Esophagus muscularis mucosa (tissue), 4 donors: Measurements from ENCODE around the gene POLG. TPM values are rescaled to one million over a fixed set of nuclear protein-coding genes. Genes with fewer than 3 reads are reported as not detected.

Source experiments
- DNase-seq: peaks from one replicate; pipeline ENCODE4 v3.0.0-alpha.2; 2017; ENCODE audit errors: extremely low spot score
- H3K27ac ChIP-seq, 4 donors: fragments of 200-600 bp; sonication (generic); replicated peaks in 1 of 4; 1 replicate in 3 of 4; 2 replicates in 1 of 4; pipeline ENCODE4 v1.5.1; 2016 to 2019; ENCODE audit warnings: mild to moderate bottlenecking in 1 of 4
- H3K27me3 ChIP-seq, 4 donors: fragments of 200-600 bp; sonication (generic); one replicate each; pipeline versions ENCODE4 v1.5.1 to v1.6.0; 2016 to 2019
- H3K36me3 ChIP-seq, 4 donors: fragments of 200-600 bp; sonication (generic); one replicate each; pipeline ENCODE4 v1.5.1; 2016 to 2019
- H3K4me1 ChIP-seq, 4 donors: fragments of 200-600 bp; sonication (generic); one replicate each; pipeline ENCODE4 v1.5.1; 2016 to 2019
- H3K4me3 ChIP-seq, 4 donors: fragments of 200-600 bp; sonication (generic); 1 replicate in 2 of 4; 2 replicates in 2 of 4; pipeline ENCODE4 v1.5.1; 2016 to 2019; ENCODE audit warnings: mild to moderate bottlenecking in 4 of 4, moderate library complexity in 1 of 4
- H3K9me3 ChIP-seq, 4 donors: fragments of 200-600 bp; sonication (generic); 1 replicate in 3 of 4; 2 replicates in 1 of 4; pipeline ENCODE4 v1.5.1; 2016 to 2019
- CTCF ChIP-seq, 3 experiments: fragments of 200-600 bp in 2 of 3; fragments of 450-650 bp in 1 of 3; sonication (generic) in 2 of 3; IDR thresholded peaks; one replicate each; pipeline ENCODE4 v1.5.1; 2017 to 2019; ENCODE audit warnings: antibody characterized with exemption in 3 of 3, mild to moderate bottlenecking in 2 of 3, moderate library complexity in 1 of 3
- EP300 ChIP-seq: sonication (generic); formaldehyde crosslinking; IDR thresholded peaks from one replicate; pipeline ENCODE4 v1.6.1; 2017; ENCODE audit warnings: antibody characterized with exemption
- POLR2A ChIP-seq: fragments of 450-650 bp; IDR thresholded peaks from one replicate; pipeline ENCODE4 v1.6.1; 2017; ENCODE audit warnings: antibody characterized with exemption, moderate library complexity, mild to moderate bottlenecking, low read depth
- POLR2AphosphoS5 ChIP-seq, 2 donors: sonication (generic); formaldehyde crosslinking; IDR thresholded peaks; one replicate each; pipeline ENCODE4 v1.6.1; 2017; ENCODE audit warnings: antibody characterized with exemption in 2 of 2
- WGBS: methylation state at CpG from one replicate; pipeline ENCODE4 v1.1.5; 2018; 5-methylcytosine and 5-hydroxymethylcytosine counted together
- intact Hi-C: fragments of 100-400 bp; cut with DNase I; formaldehyde crosslinking; loops from one replicate; pipeline ENCODE4 v1.15.1; 2023
- total RNA-seq, 4 donors: library from RNA; depleted of rRNA; stranded (reverse); fragments of >200 nt; gene quantifications; one replicate each; pipeline versions ENCODE4 v1.1.0 to v1.2.1, GENCODE V29; 2016

The POLG gene
- total RNA-seq, 4 donors from 2014 or later = 51.0 to 86.0 (median 66.7) TPM

DNA sequence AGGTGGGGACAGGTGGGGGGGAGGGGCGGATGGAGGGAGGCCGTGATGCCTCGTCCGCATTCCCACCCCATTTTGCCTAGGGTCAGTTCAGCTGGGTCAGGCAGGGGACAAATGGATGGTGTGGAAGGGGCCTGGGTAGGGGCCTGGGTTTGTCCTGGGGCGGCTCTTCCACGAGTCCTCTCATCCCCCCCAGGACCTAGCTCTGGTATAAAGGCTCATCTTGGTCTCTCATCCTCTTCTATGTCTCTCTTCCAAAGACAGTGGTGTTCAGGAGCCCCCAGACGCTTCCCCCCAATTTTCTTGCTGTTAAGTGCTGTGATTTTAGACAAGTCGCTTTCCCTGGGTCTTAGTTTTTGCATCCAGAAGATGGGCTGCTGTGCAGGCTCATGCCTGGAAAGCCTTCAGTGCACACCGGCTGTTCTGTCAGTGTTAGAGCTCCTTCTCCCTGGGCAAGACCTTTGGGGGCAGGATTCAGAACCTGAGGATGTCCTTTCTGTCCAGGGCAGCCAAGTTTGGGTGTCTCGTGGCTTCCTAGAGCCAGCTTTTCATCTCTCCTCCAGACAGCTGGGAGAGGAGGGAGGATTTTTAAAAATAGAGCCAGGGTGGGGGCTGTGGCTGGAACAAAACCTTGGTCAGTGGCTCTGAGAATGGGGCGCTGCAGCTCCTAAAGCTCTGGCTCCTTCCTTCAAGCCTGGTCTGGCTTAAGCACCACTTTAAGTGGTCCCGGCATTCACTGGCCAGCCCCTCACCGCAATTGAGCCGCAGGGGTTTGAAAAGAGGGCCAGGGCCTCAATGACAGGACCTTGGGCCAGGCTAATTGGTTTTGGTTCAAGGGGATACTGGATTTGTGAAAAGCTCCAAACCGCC, 37.7 kb upstream of the POLG start:
- Histone ChIP-seq H3K27me3 (peaks cover 5 to 99% (median 80%) of the 10 kb centered on the region in 4 donors), H3K4me1 (peaks cover 14 to 37% (median 27%) of the 10 kb centered on the region in 4 donors), H3K9me3 (no peaks in the 10 kb centered on the region), H3K4me3 (peak overlapping the region in 1 of 4 donors; percentile 36), H3K36me3 (no peaks in the 10 kb centered on the region), H3K27ac (no peak overlapping the region)
- TF ChIP-seq EP300 (no peak), POLR2AphosphoS5 (IDR thresholded peaks at IDR 0.05) (no peak), POLR2A (no peak), CTCF (IDR thresholded peaks at IDR 0.05) (no peak)
- WGBS = 22% methylated on average over 13 of the region's 15 CpGs
- intact Hi-C loops = no loop called here
- DNase-seq = no peak

- no peak overlapping the region for H3K27ac ChIP-seq
- intact Hi-C loops = no loop called here
- TF ChIP-seq CTCF (IDR thresholded peaks at IDR 0.05) (no peak), EP300 (no peak), POLR2A (no peak), POLR2AphosphoS5 (IDR thresholded peaks at IDR 0.05) (no peak)
- H3K36me3 ChIP-seq = no peaks in the 10 kb centered on the region
- no peak for DNase-seq
- H3K9me3 ChIP-seq = no peaks in the 10 kb centered on the region
- WGBS = no CpG with 5 or more reads among the region's 87 CpGs
- peak overlapping the region; percentile 36 to 53 (median 44) for H3K4me3 ChIP-seq
- H3K27me3 ChIP-seq = peaks cover 5 to 99% (median 83%) of the 10 kb centered on the region in 4 donors
- H3K4me1 ChIP-seq = peaks cover 17 to 42% (median 33%) of the 10 kb centered on the region in 4 donors
Measured at GRCh38 chr15:89371228-89372044, 36.8 kb upstream of the POLG start.

- no peak overlapping the region for H3K27ac ChIP-seq
- no peaks in the 10 kb centered on the region for H3K9me3 ChIP-seq
- H3K4me1 ChIP-seq = peaks cover 17 to 42% (median 33%) of the 10 kb centered on the region in 4 donors
- DNase-seq = no peak
- H3K36me3 ChIP-seq = no peaks in the 10 kb centered on the region
- H3K4me3 ChIP-seq = peak overlapping the region; percentile 36 to 53 (median 44)
- H3K27me3 ChIP-seq = peaks cover 5 to 100% (median 88%) of the 10 kb centered on the region in 4 donors
- TF ChIP-seq EP300 = no peak
- TF ChIP-seq CTCF (IDR thresholded peaks at IDR 0.05) = no peak
- no peak for TF ChIP-seq POLR2AphosphoS5 (IDR thresholded peaks at IDR 0.05)
- TF ChIP-seq POLR2A = no peak
- 21% methylated on average over 7 of the region's 11 CpGs for WGBS
- intact Hi-C loops = no loop called here
Measured at GRCh38 chr15:89370978-89371227, 36.3 kb upstream of the POLG start.

DNA sequence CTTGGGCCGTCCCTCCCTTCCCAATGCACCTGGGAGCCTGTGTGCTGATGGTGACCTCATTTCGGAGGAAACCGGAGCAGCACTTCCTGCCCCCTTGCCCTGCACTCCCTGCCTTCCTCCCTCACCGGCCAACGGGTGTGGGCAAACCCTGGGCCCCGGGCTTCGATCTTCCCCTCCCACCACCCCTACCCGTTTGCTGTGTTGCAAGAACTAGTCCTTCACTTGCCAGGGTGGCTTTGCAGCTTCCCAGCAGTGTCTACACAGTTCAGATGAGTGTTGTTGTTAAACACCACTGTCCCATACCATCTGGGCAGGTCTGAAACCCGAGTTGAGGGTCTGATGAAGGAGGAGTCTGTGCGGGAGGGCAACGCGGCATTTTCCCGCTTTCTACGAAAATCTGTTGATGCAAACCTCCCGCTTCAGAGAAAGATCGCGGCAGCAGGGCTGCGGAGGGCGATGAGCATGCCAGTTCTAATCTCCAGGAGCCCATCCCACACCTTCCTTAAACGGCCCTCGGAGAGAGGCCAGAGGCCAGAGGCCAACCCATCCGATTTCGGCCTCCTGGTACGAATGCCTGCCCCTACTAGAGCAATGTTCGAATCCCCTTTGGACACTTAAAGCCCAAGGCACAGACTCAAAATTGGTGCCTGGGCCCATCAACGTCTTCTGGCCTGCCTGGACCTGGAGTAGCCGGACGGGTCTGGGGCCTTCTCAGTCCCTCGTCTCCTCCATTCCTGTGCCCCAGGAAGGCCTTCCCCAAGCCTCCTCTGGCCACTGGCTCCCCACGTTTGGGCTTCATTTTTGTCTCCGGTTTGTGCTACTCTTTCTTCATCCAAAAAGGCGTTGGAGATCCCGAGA, 35.7 kb upstream of the POLG start:
- WGBS = 20% methylated on average over 21 of the region's 33 CpGs
- H3K27ac ChIP-seq = no peak overlapping the region
- H3K4me1 ChIP-seq = peaks cover 17 to 42% (median 33%) of the 10 kb centered on the region in 4 donors
- DNase-seq = no peak
- no peaks in the 10 kb centered on the region for H3K9me3 ChIP-seq
- intact Hi-C loops = no loop called here
- H3K27me3 ChIP-seq = peaks cover 5 to 100% (median 89%) of the 10 kb centered on the region in 4 donors
- TF ChIP-seq POLR2AphosphoS5 (IDR thresholded peaks at IDR 0.05) (no peak), POLR2A (no peak), CTCF (IDR thresholded peaks at IDR 0.05) (no peak), EP300 (no peak)
- H3K36me3 ChIP-seq = no peaks in the 10 kb centered on the region
- H3K4me3 ChIP-seq = peak overlapping the region in 3 of 4 donors; percentile 36 to 46 (median 42)
